Fibroblast of lung (primary cell): Measurements from ENCODE around the gene PLCL1.

Source experiments
- EZH2 ChIP-seq: IDR thresholded peaks from 2 replicates; pipeline ENCODE4 v1.5.1; 2012; ENCODE audit warnings: low read length, control low read depth, mild to moderate bottlenecking; ENCODE audit errors: missing control alignments
- TF ChIP-seq, protein P1 (sequence below), 2 donors: IDR thresholded peaks in 1 of 2; conservative IDR thresholded peaks in 1 of 2; 1 replicate in 1 of 2; 2 replicates in 1 of 2; pipeline ENCODE4 v1.5.1; 2011 to 2012; ENCODE audit warnings: low read length in 2 of 2, control low read depth in 1 of 2, inconsistent platforms in 1 of 2, low read depth in 1 of 2, mild to moderate bottlenecking in 1 of 2

- TF ChIP-seq, protein P1, sequence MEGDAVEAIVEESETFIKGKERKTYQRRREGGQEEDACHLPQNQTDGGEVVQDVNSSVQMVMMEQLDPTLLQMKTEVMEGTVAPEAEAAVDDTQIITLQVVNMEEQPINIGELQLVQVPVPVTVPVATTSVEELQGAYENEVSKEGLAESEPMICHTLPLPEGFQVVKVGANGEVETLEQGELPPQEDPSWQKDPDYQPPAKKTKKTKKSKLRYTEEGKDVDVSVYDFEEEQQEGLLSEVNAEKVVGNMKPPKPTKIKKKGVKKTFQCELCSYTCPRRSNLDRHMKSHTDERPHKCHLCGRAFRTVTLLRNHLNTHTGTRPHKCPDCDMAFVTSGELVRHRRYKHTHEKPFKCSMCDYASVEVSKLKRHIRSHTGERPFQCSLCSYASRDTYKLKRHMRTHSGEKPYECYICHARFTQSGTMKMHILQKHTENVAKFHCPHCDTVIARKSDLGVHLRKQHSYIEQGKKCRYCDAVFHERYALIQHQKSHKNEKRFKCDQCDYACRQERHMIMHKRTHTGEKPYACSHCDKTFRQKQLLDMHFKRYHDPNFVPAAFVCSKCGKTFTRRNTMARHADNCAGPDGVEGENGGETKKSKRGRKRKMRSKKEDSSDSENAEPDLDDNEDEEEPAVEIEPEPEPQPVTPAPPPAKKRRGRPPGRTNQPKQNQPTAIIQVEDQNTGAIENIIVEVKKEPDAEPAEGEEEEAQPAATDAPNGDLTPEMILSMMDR (conservative IDR thresholded peaks at IDR 0.05 in 1 of 2, IDR thresholded peaks at IDR 0.05 in 1 of 2; ENCODE audit: low read depth in 1 of 2, low read length in 2 of 2), result no peak
- TF ChIP-seq EZH2, result no peak
Measured at GRCh38 chr2:198012025-198012424, 207.6 kb downstream of the PLCL1 start.
